Ishikawa (cell line): ENCODE results near the gene NXNL1.

Experiments
- CEBPB ChIP-seq: IDR thresholded peaks from 2 replicates; pipeline ENCODE4 v1.6.1; 2012
- CREB1 ChIP-seq: IDR thresholded peaks from 2 replicates; pipeline ENCODE4 v1.6.1; 2012; ENCODE audit warnings: low read depth
- EGR1 ChIP-seq: IDR thresholded peaks from 2 replicates; pipeline ENCODE4 v1.6.1; 2012
- EP300 ChIP-seq: IDR thresholded peaks from 2 replicates; pipeline ENCODE4 v1.6.1; 2012; ENCODE audit warnings: borderline replicate concordance
- FOXM1 ChIP-seq: IDR thresholded peaks from 2 replicates; pipeline ENCODE4 v1.6.1; 2012; ENCODE audit warnings: low read depth, borderline replicate concordance
- NFIC ChIP-seq: IDR thresholded peaks from 2 replicates; pipeline ENCODE4 v1.6.1; 2012
- RAD21 ChIP-seq: IDR thresholded peaks from 2 replicates; pipeline ENCODE4 v1.6.1; 2012; ENCODE audit warnings: low read depth
- TAF1 ChIP-seq: IDR thresholded peaks from 2 replicates; pipeline ENCODE4 v1.6.1; 2012; ENCODE audit warnings: low read depth, mild to moderate bottlenecking
- TCF12 ChIP-seq: IDR thresholded peaks from 2 replicates; pipeline ENCODE4 v1.6.1; 2012; ENCODE audit warnings: low read depth
- TEAD4 ChIP-seq: IDR thresholded peaks from 2 replicates; pipeline ENCODE4 v1.6.1; 2012
- YY1 ChIP-seq: IDR thresholded peaks from 2 replicates; pipeline ENCODE4 v1.6.1; 2012; ENCODE audit warnings: low read depth
- ZBTB7A ChIP-seq: IDR thresholded peaks from 2 replicates; pipeline ENCODE4 v1.6.1; 2012; ENCODE audit warnings: low read depth
- TF ChIP-seq, protein P1 (sequence below): IDR thresholded peaks from 2 replicates; pipeline ENCODE4 v1.6.1; 2012
- TF ChIP-seq, protein P2 (sequence below): IDR thresholded peaks from 2 replicates; pipeline ENCODE4 v1.6.1; 2012
- TF ChIP-seq, protein P3 (sequence below): IDR thresholded peaks from 2 replicates; pipeline ENCODE4 v1.6.1; 2012; ENCODE audit warnings: low read depth, mild to moderate bottlenecking

The NXNL1 gene

DNA sequence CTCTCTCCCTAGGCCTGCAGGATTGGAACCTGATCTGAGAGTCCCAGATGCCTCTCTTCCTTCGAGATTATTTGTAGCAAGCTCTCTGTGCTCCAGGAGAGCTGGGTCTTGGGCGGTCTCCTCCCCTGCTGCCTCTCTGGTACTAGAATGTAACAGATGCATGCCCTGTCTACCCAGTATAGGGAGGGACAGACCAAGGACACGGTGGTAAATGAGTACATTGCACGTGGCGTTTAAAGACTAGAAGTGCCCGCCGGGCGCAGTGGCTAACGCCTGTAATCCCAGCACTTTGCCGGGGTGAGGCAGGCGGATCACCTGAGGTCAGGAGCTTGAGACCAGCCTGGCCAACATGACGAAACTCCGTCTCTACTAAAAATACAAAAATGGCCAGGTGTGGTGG is 21.3 kb upstream of the NXNL1 start:
- TF ChIP-seq, protein P1, sequence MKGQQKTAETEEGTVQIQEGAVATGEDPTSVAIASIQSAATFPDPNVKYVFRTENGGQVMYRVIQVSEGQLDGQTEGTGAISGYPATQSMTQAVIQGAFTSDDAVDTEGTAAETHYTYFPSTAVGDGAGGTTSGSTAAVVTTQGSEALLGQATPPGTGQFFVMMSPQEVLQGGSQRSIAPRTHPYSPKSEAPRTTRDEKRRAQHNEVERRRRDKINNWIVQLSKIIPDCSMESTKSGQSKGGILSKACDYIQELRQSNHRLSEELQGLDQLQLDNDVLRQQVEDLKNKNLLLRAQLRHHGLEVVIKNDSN: no peak
- TF ChIP-seq, protein P2, sequence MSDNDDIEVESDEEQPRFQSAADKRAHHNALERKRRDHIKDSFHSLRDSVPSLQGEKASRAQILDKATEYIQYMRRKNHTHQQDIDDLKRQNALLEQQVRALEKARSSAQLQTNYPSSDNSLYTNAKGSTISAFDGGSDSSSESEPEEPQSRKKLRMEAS: no peak
- TF ChIP-seq CEBPB (no peak), TAF1 (no peak), ZBTB7A (no peak), TEAD4 (no peak)

DNA sequence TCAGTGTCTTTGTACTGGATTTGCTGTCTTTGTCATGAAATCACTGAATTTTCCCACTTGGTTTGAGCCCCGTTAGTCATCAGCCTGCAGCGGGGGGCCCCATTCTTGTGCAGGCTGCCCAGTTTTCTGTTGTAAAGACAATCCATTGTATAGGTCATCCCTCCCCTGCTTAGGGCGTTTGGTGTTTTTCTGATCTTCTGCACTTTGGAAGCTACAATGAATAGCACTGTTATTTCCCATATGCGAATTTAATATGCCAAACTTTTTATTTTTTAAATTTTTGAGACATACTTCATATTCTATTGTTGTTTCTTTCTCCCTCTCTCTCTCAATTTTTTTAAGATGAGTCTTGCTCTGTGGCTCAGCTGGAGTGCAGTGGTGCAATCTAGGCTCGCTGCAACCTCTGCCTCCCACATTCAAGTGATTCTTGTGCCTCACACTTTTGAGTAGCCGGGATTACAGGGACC is 18.6 kb upstream of the NXNL1 start:
- TF ChIP-seq, protein P3, sequence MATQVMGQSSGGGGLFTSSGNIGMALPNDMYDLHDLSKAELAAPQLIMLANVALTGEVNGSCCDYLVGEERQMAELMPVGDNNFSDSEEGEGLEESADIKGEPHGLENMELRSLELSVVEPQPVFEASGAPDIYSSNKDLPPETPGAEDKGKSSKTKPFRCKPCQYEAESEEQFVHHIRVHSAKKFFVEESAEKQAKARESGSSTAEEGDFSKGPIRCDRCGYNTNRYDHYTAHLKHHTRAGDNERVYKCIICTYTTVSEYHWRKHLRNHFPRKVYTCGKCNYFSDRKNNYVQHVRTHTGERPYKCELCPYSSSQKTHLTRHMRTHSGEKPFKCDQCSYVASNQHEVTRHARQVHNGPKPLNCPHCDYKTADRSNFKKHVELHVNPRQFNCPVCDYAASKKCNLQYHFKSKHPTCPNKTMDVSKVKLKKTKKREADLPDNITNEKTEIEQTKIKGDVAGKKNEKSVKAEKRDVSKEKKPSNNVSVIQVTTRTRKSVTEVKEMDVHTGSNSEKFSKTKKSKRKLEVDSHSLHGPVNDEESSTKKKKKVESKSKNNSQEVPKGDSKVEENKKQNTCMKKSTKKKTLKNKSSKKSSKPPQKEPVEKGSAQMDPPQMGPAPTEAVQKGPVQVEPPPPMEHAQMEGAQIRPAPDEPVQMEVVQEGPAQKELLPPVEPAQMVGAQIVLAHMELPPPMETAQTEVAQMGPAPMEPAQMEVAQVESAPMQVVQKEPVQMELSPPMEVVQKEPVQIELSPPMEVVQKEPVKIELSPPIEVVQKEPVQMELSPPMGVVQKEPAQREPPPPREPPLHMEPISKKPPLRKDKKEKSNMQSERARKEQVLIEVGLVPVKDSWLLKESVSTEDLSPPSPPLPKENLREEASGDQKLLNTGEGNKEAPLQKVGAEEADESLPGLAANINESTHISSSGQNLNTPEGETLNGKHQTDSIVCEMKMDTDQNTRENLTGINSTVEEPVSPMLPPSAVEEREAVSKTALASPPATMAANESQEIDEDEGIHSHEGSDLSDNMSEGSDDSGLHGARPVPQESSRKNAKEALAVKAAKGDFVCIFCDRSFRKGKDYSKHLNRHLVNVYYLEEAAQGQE: no peak
- TF ChIP-seq RAD21 (no peak), TCF12 (no peak), TEAD4 (no peak), TAF1 (no peak), YY1 (no peak), ZBTB7A (no peak), FOXM1 (no peak), EP300 (no peak), CEBPB (no peak), CREB1 (no peak), EGR1 (no peak), NFIC (no peak)
- TF ChIP-seq, protein P1: no peak
- TF ChIP-seq, protein P2: no peak

DNA sequence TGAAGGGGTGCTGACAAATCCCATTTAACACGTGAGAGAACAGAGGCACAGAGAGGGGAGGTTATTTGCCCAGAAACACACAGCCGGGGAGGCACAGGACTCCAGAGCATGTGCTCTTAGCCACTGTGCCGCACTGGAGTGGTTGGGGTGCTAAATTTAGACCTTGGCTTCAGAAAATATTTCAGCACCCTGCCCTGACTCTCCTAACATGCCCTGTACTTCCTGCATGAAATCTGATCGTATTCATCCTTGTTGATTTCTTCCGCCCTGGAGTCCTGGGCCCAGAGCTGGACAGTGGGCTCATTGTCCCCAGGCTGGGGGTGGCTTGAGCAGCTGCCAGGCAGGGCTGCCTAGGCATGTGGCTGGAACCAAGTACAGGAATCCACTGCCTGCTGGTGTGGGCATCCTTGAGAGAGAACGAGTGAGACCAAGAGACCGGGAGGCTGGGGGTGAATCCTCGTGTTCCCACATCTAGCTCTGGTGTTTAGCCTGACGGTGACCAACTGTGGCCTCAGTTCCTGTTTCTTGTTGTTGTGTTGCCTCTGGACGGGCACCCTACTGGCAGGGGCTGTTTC is 14.9 kb upstream of the NXNL1 start:
- TF ChIP-seq EP300 (peak; percentile 47; the same call in 1 of the 2 replicates), ZBTB7A (no peak), TAF1 (no peak), TCF12 (no peak), YY1 (no peak), FOXM1 (no peak), TEAD4 (peak; percentile 51; the same call in 1 of the 2 replicates), CREB1 (no peak), RAD21 (no peak), CEBPB (no peak), EGR1 (no peak; the same call in 1 of the 2 replicates), NFIC (peak; percentile 54; the same call in 1 of the 2 replicates)
- TF ChIP-seq, protein P1: 0 out of 2 replicates have a peak, but pooled peaks have one; percentile 27
- TF ChIP-seq, protein P3: no peak
- TF ChIP-seq, protein P2: peak; percentile 56

DNA sequence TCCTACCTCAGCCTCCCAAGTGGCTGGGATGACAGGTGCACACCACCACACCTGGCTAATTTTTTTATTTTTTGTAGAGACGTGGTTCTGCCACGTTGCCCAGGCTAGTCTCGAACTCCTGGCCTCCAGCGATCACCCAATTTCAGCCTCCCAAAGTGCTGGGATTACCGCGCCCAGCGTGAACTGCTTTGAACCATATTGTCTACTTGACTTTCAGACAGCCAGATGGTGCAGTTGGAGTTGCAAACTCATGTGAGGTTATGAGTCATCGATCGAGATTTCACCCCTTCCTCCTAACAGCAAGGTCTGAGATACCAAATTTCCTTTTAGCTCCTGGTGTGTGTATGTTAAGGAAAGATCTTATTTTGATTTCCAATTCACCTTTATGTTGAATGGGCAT is 12.3 kb upstream of the NXNL1 start:
- TF ChIP-seq, protein P2: no peak
- TF ChIP-seq NFIC (no peak), CREB1 (no peak), RAD21 (no peak), CEBPB (no peak), FOXM1 (no peak), TAF1 (no peak), TCF12 (no peak), YY1 (no peak), ZBTB7A (no peak), EGR1 (no peak), TEAD4 (no peak), EP300 (no peak)
- TF ChIP-seq, protein P3: no peak
- TF ChIP-seq, protein P1: no peak
